Peyer's patch (tissue), 4 donors: ENCODE measurements around the gene JUN. TPM values are rescaled to one million over a fixed set of nuclear protein-coding genes. Genes with fewer than 3 reads are reported as not detected.

Experiments used
- DNase-seq, 3 donors: peaks; one replicate each; pipeline ENCODE4 v3.0.0-alpha.2; 2017 to 2019
- H3K27ac ChIP-seq, 4 donors: fragments of 200-600 bp; sonication (generic); one replicate each; pipeline ENCODE4 v1.5.1; 2016 to 2019
- H3K27me3 ChIP-seq, 2 donors: fragments of 200-600 bp; sonication (generic); one replicate each; pipeline ENCODE4 v1.5.1; 2019
- H3K36me3 ChIP-seq, 3 donors: fragments of 200-600 bp; sonication (generic); one replicate each; pipeline ENCODE4 v1.5.1; 2016 to 2019
- H3K4me1 ChIP-seq, 4 donors: fragments of 200-600 bp; sonication (generic); one replicate each; pipeline ENCODE4 v1.5.1; 2016 to 2019
- H3K4me3 ChIP-seq, 4 donors: fragments of 200-600 bp; sonication (generic); 1 replicate in 3 of 4; 2 replicates in 1 of 4; pipeline ENCODE4 v1.5.1; 2016 to 2019; ENCODE audit warnings: mild to moderate bottlenecking in 1 of 4
- H3K9me3 ChIP-seq, 4 donors: fragments of 200-600 bp; sonication (generic); one replicate each; pipeline ENCODE4 v1.5.1; 2016 to 2019; ENCODE audit warnings: mild to moderate bottlenecking in 1 of 4
- CTCF ChIP-seq, 6 experiments: fragments of 450-650 bp in 4 of 6; fragments of 200-600 bp in 2 of 6; sonication (generic) in 1 of 6; IDR thresholded peaks; one replicate each; pipeline ENCODE4 v1.5.1; 2017 to 2019; ENCODE audit warnings: antibody characterized with exemption in 6 of 6, mild to moderate bottlenecking in 3 of 6, moderate library complexity in 1 of 6
- POLR2A ChIP-seq, 2 donors: fragments of 450-650 bp; IDR thresholded peaks; one replicate each; pipeline ENCODE4 v1.5.1; 2017; ENCODE audit warnings: antibody characterized with exemption in 2 of 2, mild to moderate bottlenecking in 2 of 2, moderate library complexity in 2 of 2
- total RNA-seq, 4 donors: library from RNA; depleted of rRNA; stranded (reverse); fragments of >200 nt; gene quantifications; one replicate each; pipeline ENCODE4 v1.1.0, GENCODE V29; 2016

Gene JUN
- total RNA-seq, 4 donors from 2014 or later = 158 to 277 (median 208) TPM

GRCh38 chr1:58765441-58765840, 18.4 kb downstream of the JUN start:
- no peak for DNase-seq
- H3K4me1 ChIP-seq = no peaks in the 10 kb centered on the region
- TF ChIP-seq POLR2A (IDR thresholded peaks at IDR 0.05) (no peak), CTCF (IDR thresholded peaks at IDR 0.05) (no peak)
- no peak overlapping the region for H3K4me3 ChIP-seq
- no peaks in the 10 kb centered on the region for H3K9me3 ChIP-seq
- H3K36me3 ChIP-seq = no peaks in the 10 kb centered on the region
- no peaks in the 10 kb centered on the region for H3K27me3 ChIP-seq
- H3K27ac ChIP-seq = no peak overlapping the region

GRCh38 chr1:58765006-58765405, 18.8 kb downstream of the JUN start:
- Histone ChIP-seq H3K9me3 (no peaks in the 10 kb centered on the region), H3K27me3 (no peaks in the 10 kb centered on the region), H3K36me3 (no peaks in the 10 kb centered on the region), H3K4me1 (no peaks in the 10 kb centered on the region), H3K4me3 (no peak overlapping the region), H3K27ac (no peak overlapping the region)
- no peak for DNase-seq
- TF ChIP-seq POLR2A (IDR thresholded peaks at IDR 0.05) = no peak
- no peak for TF ChIP-seq CTCF (IDR thresholded peaks at IDR 0.05)

- Histone ChIP-seq H3K4me1 (no peaks in the 10 kb centered on the region), H3K27ac (no peak overlapping the region), H3K9me3 (no peaks in the 10 kb centered on the region), H3K36me3 (no peaks in the 10 kb centered on the region), H3K4me3 (no peak overlapping the region), H3K27me3 (no peaks in the 10 kb centered on the region)
- no peak for DNase-seq
- TF ChIP-seq POLR2A (IDR thresholded peaks at IDR 0.05) (no peak), CTCF (IDR thresholded peaks at IDR 0.05) (no peak)
Observed at GRCh38 chr1:58764294-58764978, 19.4 kb downstream of the JUN start.

GRCh38 chr1:58763214-58763613, 20.6 kb downstream of the JUN start:
- Histone ChIP-seq H3K27me3 (no peaks in the 10 kb centered on the region), H3K9me3 (no peaks in the 10 kb centered on the region), H3K4me3 (no peak overlapping the region), H3K27ac (no peak overlapping the region), H3K36me3 (no peaks in the 10 kb centered on the region), H3K4me1 (no peaks in the 10 kb centered on the region)
- DNase-seq = no peak
- TF ChIP-seq CTCF (IDR thresholded peaks at IDR 0.05) (no peak), POLR2A (IDR thresholded peaks at IDR 0.05) (no peak)

GRCh38 chr1:58762806-58763205, 21.0 kb downstream of the JUN start:
- H3K27ac ChIP-seq = no peak overlapping the region

More at GRCh38 chr1:58762806-58763205, 21.0 kb downstream of the JUN start:
- Histone ChIP-seq H3K4me3 (no peak overlapping the region), H3K36me3 (no peaks in the 10 kb centered on the region), H3K4me1 (no peaks in the 10 kb centered on the region), H3K27me3 (no peaks in the 10 kb centered on the region), H3K9me3 (no peaks in the 10 kb centered on the region)
- TF ChIP-seq CTCF (IDR thresholded peaks at IDR 0.05) (no peak), POLR2A (IDR thresholded peaks at IDR 0.05) (no peak)
- DNase-seq = no peak
